Left kidney (tissue), 2 donors: ENCODE measurements around the gene ITPRID1. TPM values are rescaled to one million over a fixed set of nuclear protein-coding genes. Genes with fewer than 3 reads are reported as not detected.
"Not testable (repeated sequence)": the region's sequence is repeated elsewhere in the genome, so short reads cannot be mapped to it uniquely, and the experiment has no call there.

Experiments used
- DNase-seq: peaks from one replicate; pipeline ENCODE4 v3.0.0-alpha.2; 2013
- polyA plus RNA-seq: library from polyadenylated mRNA; unstranded; fragments of 120-200 nt; gene quantifications from one replicate; pipeline ENCODE4 v1.2.1, GENCODE V29; 2013; ENCODE audit not compliant: insufficient read length

ITPRID1 gene
- polyA plus RNA-seq, 1 donor, result not detected

DNA sequence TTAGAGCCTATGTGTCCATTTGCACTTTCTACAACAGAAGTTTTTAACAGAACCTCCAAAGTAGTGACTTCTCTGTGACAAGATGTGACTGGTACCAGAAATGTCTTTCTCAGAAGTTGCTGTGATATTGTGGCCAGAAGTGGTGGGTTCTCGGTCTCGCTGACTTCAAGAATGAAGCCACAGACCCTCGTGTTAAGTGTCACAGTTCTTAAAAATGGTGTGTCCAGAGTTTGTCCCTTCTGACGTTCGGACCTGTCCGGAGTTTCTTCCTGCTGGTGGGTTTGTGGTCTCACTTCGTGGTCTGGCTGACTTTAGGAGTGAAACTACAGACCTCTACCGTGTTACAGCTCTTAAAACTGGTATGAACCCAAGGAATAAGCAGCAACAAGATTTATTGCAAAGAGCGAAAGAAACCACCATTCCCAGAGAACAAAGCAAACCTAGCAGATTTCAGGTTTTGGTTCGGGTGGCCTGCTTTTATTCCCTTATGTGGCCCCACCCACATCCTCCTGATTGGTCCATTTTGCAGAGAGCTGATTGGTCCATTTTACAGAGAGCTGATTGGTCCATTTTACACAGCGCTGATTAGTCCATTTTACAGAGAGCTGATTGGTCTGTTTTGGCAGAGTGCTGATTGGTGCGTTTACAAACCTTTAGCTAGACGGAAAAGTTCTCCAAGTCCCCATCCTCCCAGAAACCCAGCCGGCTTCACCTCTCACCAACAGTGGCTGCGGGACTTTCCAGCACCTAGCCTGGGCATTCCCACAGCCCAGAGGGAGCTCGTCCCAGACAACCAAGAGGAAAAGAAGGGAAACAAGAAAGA lies 3.0 kb downstream of the ITPRID1 start:
- DNase-seq, result no peak

DNA sequence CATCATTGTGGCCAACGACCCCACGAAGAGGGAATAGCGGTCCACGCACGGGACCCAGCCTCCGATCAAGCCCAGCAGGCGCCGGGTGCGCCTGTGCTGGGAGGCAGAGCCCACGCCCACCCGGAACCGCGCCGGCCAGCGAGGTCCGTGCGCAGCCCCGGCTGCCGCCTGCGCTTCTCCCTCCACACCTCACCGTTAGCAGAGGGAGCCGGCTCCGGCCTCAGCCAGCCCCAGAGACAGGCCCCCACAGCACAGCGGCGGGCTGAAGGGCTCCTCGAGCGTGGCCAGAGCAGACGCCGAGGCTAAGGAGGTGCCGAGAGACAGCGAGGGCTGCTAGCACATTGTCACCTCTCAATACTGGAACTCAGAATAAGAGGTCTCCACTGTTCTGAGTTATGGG lies 3.6 kb downstream of the ITPRID1 start:
- no peak for DNase-seq

DNA sequence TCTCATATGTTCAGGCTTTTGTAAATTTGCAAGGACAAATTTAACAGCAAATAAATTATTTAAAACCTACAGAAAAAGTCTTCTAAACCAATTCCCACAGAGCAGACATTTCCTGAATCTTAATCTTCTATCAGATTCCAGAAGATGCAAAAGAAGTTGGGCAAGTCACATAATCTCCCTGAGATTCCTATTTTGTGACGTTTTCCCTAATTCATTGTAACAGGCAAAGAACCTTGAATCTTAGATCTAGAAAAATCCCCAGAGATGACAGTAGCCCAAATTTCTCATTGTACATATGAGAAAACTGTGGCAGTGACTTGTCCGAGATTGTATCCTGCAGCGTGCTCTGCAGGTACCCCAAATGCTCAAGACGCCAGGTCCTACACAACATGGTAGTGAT lies 4.9 kb downstream of the ITPRID1 start:
- no peak for DNase-seq

DNA sequence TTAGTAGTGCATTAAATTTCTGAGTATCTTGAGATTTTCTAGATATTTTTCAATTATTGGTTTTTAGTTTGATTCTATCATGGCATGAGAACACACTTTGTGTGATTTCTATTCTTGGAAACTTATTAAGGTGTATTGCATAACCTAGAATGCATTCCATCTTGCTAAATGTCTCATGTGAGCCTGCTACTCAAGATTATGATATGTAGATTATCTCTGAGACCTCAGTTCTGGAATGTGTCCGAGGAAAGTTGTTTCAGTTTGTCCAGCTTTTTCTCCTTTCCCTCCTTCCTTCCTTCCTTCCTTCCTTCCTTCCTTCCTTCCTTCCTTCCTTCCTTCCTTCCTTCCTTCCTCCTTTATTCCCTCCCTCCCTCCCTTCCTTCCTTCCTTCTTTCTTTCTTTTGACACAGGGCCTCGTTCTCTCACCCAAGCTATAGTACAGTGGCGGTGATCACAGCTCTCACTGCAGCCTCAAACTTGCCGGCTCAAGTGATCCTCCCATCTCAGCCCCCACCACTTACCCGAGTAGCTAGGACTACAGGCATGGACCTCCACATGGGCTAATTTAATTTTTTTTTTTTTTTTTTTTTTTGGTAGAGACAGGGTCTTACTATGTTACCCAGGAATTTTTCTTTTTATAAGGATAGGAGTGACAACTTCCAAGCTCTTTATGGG lies 7.6 kb downstream of the ITPRID1 start:
- DNase-seq, result no peak

DNA sequence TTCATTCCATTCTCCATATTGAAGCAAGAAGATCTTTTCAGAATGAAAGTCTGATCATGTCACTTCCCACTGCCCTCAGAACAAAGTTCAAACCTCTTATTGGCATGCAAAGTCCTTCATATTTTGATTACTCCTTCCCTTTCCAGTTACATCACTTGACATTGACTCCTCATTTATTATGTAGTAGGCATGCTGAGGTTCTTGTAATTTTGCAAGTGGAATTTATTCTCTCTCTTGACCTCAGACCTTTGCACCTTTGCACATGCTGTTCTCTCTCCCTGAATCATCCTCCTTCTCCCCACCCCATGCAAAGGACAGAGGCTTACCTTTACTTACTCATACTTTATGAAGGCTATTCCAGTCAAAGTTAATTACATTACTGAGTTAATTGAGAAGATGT lies 13.0 kb downstream of the ITPRID1 start:
- DNase-seq, result no peak

DNA sequence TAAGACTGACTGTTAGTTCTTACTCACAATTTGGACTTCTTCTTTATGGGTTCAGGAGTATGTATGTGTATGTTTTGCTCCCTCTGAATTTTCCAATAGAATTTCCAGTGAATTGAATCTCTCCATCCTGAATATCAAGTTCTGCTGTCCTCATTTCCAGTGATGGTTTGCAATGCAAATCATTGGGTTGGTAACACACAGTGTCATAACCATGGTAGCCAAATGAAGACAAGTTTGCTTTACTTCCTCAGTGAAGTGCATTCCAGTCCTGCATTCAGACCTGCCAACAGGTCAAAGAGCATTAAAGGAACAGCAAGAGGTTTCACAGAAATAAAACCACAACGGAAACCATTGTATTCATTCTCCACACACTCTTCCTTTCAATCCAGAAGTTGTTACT lies 15.2 kb downstream of the ITPRID1 start:
- no peak for DNase-seq

DNA sequence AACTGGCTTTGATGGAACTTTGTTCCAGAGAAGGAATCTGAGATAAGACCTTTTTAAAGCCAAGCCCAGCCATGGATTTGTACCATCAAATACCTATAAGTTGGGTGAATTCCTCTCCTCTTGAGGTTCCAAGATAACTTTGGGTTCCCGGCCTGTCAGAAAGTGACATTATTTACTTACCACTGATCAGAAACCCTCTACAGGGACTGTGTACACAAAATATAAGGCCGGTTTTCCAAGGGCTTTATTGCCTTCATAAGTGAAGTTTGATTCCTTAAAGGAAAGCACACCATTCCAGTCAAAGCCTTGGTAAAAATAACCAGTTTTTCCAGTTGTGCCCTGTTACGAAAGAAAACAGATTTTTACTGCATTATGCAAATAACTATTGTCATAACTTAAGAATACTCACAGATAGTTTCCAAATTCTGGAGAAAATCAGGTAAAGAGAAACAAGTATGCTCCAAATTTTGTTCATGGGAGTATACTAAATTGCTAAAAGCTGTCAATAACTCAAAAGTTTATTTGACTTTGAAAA lies 26.8 kb downstream of the ITPRID1 start:
- not testable (repeated sequence) for DNase-seq

DNA sequence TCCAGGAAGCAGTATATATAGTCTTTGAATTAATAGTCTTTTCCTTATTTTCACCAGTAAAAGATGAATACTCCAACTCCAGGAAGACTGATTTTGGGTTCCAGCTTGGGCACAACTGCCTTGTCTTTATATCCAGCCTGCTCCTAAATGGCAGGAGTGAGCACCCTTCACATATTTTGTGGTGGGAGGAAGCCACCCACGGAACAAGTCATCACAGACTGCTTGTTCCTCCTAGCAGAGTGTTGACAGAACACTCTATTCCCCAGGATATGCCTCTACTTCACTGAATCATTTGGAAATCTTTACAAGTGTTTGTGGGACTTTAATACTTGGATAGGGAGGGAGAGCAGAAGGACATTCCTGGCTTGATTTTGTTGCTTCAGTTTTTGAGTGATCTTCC lies 31.7 kb downstream of the ITPRID1 start:
- DNase-seq, result no peak

DNA sequence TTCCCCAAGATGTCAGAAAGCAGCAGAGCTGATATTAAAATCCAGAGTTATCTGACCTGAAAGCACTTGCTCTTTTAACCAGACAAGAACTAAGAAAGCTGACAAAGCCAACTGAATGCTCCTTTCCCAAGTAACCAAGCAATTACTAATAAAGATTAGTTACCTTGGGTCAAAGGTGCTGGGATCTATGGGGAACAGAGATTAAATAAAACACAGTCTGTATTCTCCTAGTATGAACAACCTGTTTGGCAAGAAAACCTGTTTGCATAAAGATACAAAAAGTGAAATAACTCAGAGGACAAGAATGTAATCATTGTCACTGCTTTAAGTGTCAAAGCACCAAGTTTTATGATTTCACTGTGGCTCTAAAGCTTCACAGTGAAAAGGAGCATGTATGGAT lies 35.7 kb downstream of the ITPRID1 start:
- DNase-seq, result no peak

DNA sequence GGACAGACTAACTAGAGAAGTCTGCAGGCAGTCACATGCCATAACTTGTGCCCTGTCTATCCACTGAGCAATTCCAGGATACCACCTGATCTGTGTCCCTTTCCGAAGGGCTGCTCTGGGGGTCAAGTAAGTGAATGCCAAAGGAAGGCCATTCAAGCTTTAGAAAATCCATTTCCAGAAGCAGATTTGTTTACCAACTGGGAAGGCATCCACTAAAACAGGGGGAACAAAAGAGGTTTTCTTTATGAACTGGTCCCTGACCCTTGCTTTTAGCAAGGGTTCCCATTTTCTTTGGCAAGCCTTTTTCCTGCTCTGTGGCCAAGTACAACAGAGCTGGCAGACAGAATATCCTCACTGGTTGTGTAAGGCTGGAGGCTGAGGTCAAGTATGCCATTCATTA lies 36.5 kb downstream of the ITPRID1 start:
- DNase-seq, result no peak

DNA sequence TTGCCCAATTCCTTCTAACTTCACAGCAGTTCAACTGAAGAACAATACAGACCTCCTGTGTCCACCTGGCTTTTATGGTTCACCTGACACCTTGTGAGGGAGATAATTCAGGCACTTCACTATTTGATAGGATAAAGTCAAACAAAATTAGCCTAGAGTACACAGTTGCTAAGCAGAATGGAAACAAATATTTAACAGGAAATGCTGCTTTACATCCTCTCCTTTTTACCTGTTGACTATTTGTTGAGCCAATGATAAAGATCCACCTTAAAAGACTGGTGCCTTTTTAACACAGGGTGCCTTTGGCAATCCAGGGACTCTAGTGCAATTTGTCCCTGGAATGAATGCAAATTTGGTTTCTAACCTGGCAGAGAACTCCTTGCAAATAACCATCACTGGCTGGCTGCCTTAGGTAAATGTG lies 39.8 kb downstream of the ITPRID1 start:
- DNase-seq, result no peak

DNA sequence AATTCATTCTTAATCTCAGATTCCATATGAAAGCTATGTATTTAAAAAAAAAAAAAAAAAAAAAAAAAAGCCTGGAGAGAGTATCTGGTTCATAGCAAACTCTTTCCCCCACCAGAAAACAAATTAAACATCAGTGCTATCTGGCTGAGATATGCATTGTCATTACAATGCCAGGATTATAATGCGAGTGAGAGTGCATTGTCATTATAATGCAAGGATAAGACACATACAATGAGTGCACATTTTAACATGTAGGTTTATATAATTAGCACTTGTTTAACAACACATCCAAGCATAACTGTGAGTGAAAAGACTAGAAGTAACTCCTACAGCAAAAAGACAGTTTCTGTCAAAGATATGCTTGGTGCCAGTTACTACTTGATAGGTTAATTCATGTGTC lies 48.1 kb downstream of the ITPRID1 start:
- no peak for DNase-seq

DNA sequence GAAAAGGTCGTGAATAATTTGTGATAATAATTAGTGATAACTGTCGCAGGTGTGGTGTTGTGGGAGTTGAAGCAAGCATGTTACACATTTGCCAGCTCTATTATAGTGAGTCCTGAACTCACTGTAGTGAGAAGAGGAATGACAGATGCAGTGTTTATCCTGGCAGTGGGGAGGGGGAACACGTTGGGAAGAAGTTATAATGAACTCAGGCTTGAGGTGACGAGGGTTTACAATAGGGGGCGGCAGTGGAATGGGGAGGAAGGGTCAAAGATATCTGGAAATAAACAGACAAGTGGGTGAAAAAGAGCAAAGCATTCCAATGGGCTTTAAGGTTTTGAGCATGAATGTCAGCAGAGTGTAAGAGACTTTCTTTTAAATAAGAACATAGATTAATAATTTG lies 49.6 kb downstream of the ITPRID1 start:
- no peak for DNase-seq

DNA sequence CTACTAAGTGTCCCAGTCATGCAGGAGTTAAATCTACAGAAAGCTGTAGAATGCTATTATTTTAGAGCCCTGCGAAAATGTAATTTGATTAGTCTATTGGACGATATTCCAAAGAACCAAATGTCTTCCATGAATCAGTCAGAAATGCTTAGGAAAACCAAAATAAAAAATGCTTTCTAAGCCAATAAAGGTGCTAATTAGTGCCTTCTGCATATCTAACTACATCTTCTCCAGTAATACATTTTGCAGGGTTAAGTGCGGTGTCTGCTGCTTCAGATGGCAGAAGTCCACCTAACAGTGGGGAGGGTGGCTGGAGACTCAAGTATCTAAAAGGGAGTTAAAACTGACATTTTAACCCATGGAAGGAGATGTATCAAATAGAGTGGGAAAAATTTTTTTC lies 50.1 kb downstream of the ITPRID1 start:
- DNase-seq, result no peak

DNA sequence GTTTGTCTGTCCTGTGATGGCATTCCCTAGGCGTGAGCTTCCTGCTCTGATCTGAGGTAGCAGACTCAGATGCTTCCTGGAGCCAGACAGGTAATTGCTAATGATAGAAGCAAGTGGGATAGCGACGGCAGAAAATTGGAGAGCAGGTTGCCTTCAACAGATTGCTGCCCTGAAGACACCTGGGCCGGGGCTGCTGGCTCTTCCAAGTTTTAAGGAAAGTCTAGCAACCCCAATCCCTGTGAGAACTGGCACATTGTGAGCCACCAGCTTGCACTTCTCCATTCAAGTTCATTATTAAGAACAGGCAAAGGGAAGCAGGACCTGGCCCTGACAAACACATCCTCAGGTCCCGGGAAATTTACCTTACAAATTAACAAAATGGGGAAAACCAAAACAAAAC lies 50.8 kb downstream of the ITPRID1 start:
- DNase-seq, result no peak

DNA sequence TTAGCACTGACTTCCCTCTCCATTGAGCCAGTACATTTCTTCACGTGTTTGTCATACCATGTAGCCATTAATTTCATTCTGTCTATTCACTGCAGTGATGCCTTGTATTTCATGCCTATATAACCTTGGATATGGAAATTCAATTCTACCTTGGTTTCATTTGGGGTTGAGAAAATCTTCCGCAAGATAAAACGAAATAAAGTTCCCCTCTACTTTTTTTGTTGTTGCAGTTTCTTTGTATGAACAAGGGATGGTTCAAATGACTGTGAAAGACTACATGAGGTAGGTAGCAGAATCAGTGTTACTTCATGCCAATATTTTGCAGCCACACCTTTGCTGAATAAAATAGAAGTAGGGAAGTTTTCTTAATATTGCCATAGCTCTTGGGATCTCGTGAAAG lies 55.6 kb downstream of the ITPRID1 start:
- DNase-seq, result no peak

DNA sequence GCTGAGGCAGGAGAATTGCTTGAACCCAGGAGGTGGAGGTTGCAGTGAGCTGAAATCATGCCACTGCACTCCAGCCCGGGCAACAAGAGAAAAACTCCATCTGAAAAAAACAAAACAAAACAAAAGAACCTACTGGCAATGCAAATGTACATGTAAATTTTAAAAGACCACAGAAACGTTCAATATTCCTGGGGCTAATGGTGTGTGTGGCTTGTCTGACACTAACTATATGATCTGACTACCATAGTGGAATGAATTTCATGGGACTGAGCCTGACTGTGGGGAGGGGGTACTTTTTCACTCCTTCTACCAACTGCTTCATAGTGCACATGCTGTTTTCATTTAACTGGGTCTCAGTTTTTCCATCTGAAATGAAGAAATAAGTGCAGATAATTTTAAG lies 69.6 kb downstream of the ITPRID1 start:
- no peak for DNase-seq

DNA sequence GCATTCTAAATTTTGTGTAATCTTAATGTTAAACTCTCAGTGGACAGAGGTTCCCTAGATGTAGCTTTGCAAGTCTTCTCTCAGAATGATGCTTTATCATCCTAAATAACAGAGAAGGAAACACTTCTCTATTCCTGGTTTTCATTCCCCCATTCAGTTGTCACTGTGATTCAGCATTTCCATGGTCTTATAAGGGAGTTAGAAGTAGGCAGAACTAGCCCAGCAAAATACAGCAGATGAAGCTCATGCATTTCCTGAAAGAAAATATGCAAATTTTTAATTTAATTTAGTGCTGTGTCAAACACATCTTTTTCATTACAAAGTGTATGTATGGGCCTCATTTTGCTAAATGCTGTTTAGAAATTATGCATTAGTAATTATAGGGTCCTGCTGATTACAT lies 70.1 kb downstream of the ITPRID1 start:
- DNase-seq, result no peak

DNA sequence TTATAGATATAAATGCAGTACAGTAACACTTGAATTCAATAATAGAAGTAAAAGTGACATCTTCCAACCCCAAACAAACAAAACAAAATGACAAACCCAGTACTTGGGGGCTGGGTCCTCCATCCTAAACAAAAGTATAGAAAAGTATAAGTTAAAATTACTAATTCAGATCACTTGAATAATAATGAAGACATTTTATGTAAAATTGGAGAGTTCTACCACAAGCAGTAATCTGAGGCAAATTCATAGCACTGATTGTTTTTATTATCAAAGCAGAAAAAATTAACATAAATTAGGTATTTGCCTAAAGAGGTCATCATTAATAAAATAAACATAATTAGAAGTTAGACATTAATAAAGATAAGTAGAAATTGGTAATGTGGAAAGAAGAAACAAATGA lies 81.5 kb downstream of the ITPRID1 start:
- DNase-seq, result no peak

DNA sequence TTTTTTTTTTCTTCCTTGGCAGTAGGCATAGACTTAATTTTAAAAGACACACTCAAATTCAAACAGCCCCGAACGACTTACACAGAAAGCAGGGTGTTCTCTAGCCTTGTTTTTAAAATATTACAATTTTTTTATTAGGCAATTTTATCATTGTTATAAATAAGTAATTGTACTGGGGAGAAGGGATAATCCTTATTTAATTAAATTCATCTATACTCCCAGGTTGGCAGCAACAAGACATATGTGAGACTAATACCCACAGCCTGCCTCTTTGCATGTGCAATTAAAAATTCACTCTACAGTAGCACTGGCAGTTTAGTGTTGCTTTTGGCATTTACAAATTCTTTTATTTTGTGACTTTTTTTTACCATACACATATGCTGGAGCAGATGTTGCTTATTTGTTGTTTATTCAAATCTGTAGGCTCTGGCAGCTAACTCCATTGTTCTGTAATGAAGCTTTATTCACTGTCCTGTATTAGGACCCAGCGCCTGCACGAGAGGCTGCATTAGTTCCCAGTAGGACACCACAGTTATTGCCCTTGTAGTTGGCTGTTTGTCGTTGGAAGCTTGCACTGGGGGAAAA lies 88.2 kb downstream of the ITPRID1 start:
- no peak for DNase-seq

DNA sequence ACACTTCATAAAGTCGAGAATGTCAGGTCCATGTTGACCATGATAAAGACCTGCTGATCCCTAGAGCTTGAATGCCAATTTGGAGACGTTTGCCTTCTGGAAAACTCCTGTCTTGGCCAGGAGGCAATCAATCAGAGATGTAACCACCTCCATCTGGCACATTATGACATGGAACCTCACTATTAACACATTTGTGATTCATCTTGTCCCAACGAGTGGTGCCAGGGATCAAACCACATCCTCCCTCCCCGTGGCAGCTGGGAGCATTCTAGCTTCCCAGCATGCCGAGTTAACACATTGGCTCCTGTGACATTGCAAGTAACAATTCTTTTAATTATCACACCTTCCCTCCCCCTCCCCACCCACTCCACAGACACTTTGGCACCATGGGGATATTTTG lies 89.2 kb downstream of the ITPRID1 start:
- DNase-seq, result no peak

DNA sequence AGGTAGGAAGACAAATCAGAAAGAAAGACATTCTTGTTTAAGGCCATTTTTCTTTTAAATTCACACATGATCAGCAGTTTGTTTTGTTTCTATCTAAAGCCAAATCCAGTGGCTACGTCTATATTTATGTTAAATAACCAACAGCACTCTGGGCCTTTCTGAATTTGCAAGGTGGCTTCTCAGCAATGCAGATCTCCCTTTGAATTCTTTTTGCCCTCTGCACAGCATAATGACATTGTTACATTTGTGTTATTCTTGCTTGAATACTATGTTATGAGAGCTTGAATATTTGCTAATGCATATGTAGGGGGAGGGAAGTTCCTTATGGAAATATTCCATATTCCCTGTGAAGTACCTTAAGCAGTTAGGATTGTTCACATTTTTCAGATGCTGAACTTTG lies 99.7 kb downstream of the ITPRID1 start:
- no peak for DNase-seq

DNA sequence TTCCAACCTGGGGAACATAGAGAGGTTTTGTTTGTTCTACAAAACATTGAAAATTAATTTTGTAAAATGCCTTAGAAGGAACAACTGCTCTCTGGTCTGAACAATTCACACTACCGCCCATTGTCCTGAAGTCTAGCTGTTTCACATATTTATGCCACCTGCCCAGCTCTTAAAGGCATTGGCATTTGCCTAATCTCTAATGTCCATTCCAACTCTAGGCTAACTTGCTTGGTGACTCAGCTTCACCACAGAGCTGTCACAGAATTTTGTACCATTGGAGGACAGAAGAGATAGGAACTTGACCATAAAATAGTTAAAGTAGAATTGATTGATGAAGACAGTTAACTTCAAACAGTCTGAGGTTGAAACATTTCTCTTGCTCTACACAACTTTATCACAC lies 119.6 kb downstream of the ITPRID1 start:
- DNase-seq, result no peak
